ENCODE measurements around the gene CRB1.

Gene CRB1

DNA sequence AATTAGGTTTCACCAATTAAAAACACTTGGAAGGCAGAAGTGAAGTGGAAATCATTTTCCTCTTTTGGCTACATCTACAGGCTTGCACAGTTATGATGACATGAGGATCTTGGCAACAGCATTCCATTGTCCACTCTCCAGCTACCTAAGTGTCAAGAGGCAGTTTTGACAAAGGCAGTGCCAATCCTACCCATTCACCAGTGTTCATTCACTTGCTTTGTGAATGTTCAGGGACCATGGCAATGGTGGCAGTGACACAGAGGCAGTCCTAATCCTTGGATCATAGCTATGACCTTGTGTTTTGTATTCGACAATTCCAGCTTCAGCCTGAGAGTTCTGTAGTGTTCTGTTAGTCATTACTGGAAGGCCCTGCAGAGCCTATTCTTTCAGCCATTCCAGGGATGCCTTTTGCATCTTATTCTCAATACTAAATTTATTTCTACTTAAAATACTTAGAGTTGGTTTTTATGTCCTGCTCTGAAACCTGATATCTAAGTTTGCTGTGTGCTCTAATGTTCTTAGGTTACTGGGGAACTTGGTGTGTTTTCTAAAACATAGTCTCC lies 36.7 kb downstream of the CRB1 start:
- DNase-seq, result no peak

DNA sequence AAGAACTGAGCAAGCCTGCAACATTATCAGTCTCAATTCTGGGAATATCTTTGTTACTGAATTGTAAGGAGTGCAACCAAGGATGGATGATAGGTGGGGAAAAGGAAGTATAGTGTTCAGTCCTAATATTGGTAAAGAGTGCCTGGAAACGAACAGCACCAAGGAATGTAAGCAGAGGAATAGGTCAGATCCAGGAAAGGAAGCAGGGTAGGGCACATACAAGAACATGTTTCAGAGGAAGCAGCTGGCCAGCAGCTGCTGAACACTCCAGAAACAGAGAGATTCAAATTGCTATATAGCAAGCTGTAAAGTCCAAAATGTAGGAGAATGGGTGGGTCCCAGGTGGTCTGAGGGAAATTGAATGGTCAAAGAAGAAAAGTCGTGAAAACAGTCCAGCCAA lies 37.9 kb downstream of the CRB1 start:
- no peak for DNase-seq

DNA sequence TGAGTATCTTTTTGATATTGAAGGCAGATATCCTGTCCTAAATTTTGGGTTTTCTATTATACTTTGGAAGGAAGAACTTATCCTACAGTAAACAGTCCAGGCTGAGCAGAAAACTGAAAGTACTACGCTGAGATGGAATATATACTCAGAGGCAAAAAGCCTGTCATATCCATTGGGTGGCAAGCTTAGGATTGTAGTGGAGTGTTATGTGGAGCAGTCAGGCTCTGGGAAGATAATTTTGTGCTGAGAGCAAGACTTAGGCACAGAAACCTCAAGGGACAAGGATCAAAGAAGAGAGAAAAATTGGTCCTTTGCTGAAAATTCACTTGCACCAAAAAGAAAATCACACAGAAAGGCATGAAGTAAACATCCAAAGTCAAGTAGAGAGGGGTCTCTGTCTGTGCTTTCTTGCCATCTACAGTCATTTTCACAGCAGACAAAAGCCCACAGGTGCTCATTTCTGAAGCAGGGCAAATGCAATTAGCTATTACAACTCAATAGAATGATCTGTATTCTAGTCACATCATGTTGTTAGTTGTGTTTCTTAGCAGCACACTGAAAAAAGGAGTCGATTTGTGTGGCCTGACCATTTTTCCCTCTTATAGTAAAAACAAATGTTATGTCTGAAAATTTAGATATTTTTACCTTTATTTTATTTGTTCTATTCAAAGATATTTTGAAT lies 38.5 kb downstream of the CRB1 start:
- no peak for DNase-seq

DNA sequence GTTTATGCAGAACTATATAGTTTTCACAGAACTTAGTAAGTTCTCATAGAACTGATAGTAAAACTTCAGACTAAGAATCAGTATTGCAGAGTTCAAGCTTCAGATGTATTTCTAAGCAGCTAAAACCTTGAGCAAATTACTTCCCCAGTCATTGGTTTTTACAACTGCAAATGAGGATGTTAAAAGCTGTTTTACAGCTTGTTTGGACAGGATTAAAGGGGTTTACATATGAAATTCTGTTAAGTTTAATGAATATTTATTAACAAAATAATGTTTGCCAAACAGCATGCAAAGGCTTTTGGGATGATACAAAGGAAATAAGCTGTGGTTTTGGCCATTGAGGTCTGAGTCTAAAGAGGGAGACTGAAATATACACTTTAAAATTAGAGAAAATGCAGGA lies 39.1 kb downstream of the CRB1 start:
- no peak for DNase-seq

DNA sequence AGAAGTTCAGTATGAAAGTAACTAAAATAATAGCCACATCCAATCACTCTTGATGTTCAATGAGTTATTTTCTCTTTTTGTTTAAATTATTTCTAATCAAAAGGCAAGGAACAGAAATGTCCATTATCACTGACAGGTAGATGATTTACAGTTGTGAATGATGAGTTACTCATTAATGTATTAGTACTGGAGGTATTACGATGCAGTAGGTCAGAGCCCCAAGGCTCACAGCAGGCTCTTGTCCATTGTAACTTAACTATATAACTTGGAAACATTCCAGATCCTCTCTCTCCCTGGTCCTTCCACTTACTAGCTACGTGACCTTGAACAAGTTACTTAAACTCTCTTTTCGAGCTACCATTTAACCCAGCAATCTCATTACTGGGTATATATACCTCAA lies 39.5 kb downstream of the CRB1 start:
- no peak for DNase-seq

DNA sequence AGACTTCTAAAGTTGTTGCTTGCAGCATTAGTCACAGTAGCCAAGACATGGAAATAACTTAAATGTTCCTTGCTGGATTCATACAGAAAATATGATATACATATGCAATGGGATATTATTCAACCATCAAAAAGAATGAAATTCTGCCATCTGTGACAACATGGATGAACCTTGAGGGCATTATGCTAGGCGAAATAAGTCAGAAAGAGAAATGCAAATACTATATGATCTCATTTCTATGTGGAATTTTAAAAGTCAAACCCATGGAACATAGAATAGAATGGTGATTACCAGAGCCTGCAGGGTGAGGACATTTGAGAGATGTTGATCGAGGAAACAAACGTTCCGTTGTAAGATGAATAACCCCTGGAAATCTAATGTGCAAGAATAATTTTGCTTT lies 43.0 kb downstream of the CRB1 start:
- DNase-seq, result no peak

DNA sequence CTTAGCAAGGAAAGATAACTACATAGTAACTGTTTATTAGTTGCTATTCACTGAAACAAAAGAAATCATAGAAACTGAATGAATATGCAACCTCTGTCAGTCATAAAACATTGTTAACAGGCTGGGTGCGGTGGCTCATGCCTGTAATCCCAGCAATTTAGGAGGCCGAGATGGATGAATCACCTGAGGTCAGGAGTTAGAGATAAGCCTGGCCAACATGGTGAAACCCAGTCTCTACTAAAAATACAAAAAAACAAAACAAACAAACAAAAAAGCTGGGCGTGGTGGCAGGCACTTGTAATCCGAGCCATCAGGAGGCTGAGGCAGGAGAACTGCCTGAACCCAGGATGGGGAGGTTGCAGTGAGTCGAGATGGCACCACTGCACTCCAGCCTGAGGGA lies 44.1 kb downstream of the CRB1 start:
- DNase-seq, result no peak

DNA sequence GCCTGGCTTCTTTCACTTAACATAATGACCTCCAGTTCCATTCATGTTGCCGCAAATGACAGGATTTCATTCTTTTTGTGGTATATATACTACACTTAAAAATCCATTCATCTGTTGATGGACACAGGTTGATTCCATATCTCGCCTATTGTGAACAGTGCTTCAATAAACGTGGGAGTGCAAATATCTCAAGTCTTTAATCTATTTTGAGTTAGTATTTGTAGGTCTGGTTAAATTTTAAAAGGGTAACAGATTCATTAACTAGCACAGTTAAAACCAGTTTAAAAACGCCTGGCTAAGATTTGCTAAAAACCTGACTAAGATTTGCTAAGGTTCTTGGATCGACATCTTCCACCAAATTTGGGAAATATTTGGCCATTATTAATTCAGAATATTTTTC lies 45.7 kb downstream of the CRB1 start:
- no peak for DNase-seq

DNA sequence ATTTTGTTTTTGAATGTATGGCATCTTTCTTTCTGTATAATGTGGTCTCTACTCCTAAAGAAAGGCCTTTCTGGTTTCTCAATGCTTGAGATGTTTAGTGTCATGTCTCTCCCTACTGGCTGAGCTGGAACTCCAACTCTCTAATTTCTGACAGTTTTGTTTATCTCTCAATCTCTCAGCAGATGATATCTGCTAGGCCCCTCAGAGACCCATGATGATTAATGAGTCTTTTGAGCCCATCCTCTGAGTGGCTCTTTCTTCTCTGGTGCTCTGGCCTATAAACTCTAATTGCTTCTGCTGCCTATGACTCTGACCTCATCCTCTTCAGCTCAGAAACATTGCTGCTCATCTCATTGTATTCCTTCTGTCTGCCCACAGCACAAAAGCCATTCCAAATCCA lies 46.6 kb downstream of the CRB1 start:
- DNase-seq, result no peak

DNA sequence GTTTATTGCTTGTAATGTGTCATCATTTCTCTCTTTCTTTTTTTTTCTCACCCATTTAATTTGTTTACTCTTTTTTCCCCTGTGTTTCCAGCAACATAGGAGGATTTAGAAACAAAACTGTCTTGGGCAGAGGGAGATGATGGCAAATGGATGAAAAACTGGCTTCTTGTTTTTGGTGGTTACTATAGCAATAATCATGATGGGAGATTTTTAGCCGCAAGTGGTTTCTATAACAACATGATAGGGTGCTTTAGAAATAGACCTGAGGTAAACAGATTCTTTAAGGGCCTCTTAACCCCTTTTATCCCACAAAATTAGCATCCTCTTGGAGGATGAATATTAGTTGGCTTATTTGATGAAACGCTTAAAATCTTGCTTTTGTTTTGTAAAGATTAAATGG lies 51.6 kb downstream of the CRB1 start:
- DNase-seq, result peak; percentile 20

DNA sequence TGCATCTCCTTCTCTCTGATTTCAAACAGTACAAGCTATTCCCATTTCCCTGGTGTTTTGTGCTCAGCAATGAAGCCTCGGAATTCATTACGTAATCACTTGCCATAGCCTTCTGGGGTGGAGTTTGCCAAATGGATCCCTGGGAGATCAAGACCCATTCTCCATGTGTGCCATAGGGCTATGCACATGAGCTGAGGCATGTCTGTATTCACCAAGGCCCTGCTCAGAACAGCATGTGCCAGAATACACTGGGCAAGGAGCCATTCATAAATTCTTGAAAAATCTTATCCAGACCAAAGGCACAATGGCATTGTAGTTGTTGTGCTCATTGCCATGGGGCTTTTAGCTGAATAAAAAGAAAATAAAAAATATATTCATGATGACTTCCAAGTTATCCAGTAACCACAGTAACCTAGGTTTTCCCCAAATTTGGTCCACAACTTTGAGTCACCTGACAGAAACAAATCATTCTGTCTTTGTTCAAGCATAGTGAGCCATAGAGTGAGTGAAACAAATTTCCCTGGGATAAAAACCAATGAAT lies 53.0 kb downstream of the CRB1 start:
- DNase-seq, result peak; percentile 41

DNA sequence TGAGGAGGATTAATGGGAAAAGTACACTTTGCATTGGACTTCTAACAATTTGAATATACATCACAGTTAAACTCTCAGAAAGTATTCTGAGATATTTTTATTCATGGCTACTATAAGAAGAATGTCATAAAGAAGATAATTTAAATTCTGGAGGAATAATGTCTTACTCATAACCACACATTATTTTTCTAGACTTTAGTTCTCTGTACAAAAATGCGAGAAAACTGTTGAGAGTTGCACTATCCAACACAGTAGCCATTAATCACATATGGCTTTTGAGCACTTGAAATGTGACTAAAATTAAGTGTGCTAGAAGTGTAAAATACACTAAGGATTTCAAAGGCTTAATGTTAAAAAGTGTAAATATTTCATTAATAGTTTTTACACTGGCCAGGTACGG lies 53.8 kb downstream of the CRB1 start:
- DNase-seq, result no peak

DNA sequence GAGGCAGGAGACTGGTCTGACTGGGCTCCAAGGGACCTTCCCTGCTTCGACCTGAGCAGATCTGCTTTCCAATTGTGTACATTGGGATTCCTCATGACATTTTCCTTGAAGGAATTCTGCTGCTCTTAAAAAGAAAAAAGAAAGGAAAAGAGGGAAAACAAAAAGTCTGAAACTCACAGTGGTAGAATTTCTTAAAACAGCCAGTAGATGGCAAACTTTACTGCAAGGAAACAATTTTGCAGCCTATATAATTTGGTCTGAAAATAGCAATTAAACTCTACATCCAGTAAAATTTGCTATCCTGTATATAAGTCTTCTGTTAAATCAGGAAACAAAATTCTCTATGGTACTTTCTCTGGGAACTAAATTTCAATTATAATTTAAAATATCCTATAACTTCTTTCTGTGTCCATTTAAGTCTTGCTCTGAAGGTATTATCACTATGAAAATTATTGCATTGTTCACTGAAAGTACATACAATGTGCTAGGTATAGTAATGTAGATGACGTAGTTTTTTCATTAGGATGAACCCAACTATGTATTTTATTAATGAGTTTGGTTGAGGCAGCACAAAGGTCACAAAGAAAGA lies 59.8 kb downstream of the CRB1 start:
- peak; percentile 24 for DNase-seq

DNA sequence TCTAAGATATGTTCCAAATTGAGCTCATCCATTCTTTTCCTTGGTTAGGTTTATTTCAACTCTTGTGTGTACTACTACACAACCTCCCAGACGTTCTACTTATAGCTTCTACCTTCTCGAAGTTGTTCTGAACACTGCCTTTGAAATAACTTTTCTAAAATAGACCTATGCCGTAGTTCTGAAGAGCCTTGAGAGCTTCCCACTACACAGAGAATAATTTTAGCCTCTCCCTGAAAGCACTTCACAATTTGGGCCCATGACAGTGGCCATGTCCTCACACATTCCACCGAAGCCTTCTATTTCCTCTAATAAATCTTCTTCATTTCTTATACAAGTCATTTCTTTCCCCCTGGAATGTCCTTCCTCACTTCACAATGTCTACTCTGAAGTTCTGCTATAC lies 62.2 kb downstream of the CRB1 start:
- no peak for DNase-seq

DNA sequence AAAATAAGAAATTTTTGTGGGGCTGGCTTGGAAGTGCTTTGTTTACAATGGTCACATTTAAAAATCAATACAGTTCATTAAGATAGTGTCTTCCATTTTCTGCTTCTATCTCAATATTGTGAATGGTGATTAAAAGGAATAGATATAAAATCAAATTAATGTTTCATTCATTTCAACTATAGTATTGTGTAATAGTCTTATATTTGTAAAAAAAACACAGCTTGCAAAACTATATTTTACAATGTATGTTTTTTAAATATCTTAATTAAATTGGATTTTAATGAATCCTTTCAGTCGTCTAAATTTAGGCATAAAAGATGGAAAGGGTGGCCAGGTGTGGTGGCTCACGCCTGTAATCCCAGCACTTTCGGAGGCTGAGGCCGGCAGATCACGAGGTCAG lies 63.5 kb downstream of the CRB1 start:
- no peak for DNase-seq

DNA sequence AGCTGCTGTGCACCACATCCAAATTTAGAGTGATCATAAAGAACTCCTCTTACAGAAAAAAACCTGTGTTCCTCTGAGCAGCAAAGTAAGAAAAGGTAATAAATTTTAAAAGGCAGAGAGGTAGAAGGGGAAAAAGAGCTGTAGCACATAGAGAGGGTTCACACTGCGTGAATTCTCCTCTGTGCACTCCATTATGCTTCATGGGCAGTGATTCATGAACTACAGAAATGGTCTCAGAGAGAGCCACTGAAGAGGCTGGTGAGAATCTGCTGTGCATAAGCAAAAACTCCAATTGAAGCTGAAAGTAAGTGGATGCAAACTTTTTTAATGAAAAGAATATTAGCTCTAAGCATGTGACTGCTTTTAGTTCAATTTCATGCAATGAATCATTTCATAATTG lies 65.0 kb downstream of the CRB1 start:
- no peak for DNase-seq

DNA sequence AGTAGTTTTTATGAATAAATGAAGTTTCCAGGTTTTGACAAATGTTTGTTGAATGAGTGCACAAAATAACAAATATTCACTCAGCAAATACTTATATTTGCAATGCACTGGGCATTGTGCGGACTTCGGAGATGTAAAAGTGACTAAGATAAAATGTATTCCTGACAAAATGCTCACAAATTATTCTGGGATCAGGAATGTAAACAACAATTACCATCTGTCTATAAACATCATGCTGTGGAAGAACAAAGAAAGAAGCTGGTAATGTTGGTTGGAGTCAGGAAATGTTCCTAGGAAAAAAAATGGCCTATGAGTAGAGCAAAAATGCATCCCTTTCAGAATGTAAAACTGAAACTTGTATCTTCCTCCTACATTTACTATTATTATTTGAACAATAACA lies 68.5 kb downstream of the CRB1 start:
- no peak for DNase-seq

DNA sequence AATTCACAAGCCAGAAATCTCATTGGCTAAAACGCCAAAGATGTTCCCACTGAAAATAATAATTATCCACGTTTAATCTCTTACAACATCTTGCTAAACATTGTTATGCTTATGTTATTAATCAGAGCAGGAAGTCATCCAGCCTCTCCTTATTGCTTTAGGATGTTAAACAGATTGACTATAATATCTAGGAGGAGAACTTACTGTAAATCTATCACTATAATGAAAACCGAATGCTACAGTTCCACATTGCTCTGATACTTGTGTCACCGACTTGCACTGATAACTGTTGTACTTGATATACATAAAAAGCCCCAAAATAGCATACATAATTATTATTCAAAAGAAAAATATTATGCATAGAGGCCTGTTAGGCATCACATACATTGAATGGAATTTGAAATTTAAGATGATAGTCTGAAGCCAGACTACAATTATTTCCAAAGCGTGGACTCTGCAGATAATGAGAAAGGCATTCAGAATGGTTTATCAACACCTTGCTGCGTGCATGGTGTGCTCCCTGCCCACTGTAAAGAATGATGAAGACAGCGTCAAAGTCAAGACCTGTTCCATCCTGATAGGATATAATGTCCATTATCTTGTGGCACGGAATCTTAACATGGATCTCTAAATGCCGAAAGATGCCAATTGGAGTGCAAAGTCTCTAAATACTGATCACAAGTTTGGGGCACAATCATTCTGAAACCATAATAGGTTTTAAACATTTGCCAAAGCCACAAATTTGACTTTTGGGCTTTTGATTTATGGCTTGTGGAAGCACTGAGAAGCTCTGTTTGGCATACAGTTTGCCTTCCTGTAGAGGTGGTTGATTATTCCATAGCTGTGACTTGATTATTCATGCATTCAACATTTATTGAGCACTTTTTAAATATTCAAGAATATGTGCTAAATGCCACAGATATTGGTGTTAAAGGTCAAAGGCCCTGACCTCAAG lies 71.3 kb downstream of the CRB1 start:
- DNase-seq, result no peak

DNA sequence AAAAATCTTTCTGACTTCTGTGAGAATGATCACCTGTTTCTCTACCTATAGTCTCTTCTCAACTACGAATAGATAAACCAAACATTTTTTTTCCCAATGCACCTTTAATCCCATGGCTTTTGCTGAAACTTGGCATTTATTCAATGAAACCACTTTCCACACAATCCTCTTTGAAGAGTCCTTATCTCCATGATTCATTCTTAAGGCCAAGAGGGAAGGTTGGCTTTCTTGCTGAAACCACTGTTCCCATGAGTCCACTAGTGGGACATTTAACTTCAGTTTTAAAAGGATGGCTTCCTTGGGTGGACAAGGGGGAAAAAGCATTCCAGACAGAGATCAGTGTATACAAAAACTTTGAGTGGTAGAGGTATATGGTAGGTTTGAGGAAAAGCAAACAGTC lies 73.6 kb downstream of the CRB1 start:
- DNase-seq, result peak; percentile 20

DNA sequence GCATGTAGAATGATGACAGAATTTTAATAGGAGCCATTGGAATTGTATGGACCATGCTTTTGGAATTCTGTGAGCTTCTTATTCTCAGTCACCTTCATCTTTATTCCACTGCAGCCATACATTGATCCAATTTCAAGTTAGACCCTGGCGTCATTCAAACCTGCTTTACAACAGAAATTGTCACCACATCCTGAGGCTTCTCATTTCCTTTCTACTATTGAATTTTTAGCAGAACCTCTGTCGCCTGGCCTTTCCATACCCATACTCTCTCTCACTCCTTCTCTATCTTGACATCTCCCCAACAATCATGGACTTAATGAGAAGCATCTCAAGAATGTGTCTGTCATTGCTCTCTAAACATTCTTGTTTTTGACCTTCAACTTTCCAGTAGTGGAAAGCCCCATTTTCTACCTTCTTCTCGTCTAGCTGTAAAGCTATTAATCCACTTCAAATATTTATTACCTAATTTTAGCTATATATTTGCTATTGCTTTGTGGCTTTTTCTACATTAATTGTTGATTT lies 74.1 kb downstream of the CRB1 start:
- no peak for DNase-seq

DNA sequence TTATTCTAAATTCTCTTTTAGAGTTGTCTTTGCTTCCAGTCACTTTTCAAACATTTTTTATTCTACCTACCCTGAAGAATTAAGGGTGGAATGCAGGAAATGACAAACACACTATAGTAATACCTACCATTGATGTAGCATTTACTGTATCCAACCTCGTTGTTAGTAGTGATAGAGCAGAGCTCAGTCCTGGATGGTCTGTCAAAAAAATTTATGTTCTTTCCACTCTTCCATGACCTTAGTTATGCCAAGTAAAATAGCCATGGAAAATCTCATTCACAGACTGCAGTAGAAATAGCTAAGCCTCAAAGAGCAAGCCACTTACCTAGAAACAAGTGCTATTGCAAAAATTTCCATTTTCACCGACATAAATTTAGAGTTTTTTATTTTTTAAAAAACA lies 74.6 kb downstream of the CRB1 start:
- DNase-seq, result no peak

DNA sequence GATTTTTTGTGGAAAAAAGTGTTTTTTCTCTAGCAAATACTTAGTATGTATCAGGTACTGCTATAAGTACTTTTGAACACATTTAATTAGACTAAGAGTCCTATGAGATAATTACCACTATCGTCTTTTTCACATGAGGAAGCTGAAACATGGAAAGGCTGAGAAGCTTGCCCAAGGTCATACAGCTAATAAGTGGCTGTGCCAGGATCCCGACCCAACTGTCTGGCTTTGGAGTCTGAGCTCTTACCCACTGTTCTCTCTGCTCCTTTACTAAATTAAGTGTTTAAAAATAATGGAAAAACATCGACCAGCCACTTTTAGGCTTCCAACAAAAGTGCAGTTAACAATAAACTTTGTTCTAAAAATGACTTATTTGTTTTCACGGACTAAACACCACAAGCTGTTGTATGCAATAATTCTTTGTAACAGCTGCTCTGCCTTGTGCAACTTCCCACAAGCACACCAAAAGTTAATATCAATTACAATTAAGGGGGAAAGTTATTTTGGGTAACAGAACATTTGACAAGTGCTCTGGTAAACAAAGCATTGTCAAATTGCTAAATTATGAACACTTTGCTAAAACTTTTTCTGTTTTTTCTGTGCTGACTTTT lies 75.7 kb downstream of the CRB1 start:
- DNase-seq, result no peak

All from DMS53 (cell line).